NCI-H82 treated with DMSO at 0.1 percent for 48 hours (cell line): Measurements from ENCODE around the gene DIDO1.
A peak's percentile ranks its signal among the peaks of the same experiment; 100 is the strongest.

Experiments
- DNase-seq: peaks from one replicate; lab custom pipeline; 2025; ENCODE audit not compliant: unreplicated experiment; lab: John Stamatoyannopoulos, UW

DIDO1 gene

GRCh38 chr20:62951896-62952372 lies 25.6 kb upstream of the DIDO1 start:
- no peak for DNase-seq

- no peak for DNase-seq
Measured at GRCh38 chr20:62951143-62951895, 25.0 kb upstream of the DIDO1 start.

DNA sequence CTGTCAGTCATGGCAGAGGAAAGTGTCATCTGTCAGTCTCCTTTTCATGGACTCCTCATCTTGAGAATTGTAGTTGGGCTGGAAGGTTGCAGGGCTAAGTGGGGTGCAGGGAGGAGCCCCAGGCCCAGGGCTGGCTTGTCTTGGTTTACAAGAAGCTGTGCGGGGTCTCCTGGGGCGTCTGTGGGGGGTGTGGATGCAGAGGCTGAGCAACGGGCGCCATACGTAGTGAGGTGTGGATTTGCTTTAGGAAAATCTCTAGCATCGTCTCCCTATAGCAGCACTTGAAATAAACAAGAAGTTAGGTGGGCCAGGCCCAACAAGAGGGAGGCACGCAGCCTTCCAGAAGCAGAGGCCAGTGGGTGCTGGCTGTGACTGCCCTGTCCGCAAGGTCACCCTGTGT lies 24.4 kb upstream of the DIDO1 start:
- no peak for DNase-seq

GRCh38 chr20:62949962-62950361 lies 23.7 kb upstream of the DIDO1 start:
- DNase-seq: no peak

GRCh38 chr20:62949153-62949821 lies 23.0 kb upstream of the DIDO1 start:
- no peak for DNase-seq

- no peak for DNase-seq
Measured at GRCh38 chr20:62947532-62948300, 21.4 kb upstream of the DIDO1 start.

- DNase-seq: no peak
Measured at GRCh38 chr20:62946918-62947317, 20.6 kb upstream of the DIDO1 start.

GRCh38 chr20:62945771-62946339 lies 19.6 kb upstream of the DIDO1 start:
- no peak for DNase-seq

DNA sequence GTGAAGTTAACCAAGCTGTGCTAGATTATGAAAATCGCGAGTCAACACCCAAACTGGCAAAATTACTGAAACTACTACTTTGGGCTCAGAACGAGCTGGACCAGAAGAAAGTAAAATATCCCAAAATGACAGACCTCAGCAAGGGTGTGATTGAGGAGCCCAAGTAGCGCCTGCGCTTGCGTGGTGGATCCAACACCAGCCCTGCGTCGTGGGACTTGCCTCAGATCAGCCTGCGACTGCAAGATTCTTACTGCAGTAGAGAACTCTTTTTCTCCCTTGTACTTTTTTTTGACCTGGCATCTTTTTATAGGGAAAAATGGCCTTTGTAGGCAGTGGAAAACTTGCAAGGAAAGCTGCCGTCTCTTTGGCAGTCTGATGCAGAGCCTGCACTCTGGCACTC lies 18.4 kb upstream of the DIDO1 start:
- DNase-seq: no peak

DNA sequence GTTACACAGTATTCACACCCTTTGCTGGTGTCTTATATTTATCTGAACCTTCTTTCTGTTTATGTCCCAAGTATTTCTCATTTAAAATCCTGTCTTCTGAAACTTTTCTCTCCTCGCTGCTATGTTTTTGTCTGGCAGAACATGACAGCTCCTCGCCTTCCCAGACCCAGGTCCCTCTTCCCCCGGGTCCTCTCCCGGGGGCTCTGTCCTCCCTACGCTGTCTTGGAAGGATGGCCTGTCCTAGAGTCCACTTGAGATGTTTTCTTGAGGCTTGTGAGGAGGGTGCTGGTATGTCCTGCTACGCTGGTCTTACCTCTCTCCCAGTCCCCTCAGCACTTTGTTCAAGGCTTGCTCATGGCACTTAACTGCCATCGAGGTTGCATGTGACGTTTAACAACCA lies 17.9 kb upstream of the DIDO1 start:
- no peak for DNase-seq

- no peak for DNase-seq
Measured at GRCh38 chr20:62943396-62943795, 17.1 kb upstream of the DIDO1 start.

GRCh38 chr20:62942456-62942855 lies 16.2 kb upstream of the DIDO1 start:
- DNase-seq: no peak

DNA sequence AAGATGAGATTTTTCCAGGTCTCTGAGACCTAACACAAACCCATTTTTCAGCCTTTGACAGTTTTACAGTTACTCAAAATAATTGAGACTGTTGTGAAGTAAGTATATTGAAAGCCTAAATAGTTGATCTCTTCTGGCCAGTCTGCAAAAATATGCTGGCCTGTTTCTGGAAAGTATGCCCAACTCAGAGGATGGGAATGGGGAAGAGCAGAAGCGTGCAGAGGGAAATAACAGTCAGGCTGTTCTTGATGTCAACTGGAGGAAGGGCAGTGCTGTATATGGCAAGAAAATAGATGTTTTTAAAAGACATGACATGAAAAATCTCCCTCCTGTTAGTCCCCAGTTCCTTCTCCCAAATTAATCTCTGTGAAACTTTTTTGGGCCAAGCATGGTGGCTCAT lies 15.5 kb upstream of the DIDO1 start:
- DNase-seq: no peak

DNA sequence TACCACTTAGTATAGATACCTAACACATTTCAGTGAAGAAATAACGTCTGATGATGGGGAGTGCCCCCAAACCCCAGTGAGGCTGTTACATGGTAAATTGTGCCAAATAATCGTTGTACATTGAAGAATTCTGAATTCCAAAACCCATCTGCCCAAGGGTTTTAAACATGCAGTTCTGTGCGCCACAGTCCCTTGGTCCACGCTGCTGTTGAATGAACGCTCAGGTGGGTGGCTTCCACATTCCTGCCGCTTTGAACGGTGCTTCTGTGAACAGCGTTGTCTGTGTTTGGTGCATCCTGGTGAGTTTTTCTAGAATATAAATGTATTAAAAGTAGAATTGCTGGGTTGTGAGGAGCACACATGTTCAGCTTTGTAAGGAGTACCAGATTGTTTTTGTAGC lies 14.6 kb upstream of the DIDO1 start:
- DNase-seq: no peak

DNA sequence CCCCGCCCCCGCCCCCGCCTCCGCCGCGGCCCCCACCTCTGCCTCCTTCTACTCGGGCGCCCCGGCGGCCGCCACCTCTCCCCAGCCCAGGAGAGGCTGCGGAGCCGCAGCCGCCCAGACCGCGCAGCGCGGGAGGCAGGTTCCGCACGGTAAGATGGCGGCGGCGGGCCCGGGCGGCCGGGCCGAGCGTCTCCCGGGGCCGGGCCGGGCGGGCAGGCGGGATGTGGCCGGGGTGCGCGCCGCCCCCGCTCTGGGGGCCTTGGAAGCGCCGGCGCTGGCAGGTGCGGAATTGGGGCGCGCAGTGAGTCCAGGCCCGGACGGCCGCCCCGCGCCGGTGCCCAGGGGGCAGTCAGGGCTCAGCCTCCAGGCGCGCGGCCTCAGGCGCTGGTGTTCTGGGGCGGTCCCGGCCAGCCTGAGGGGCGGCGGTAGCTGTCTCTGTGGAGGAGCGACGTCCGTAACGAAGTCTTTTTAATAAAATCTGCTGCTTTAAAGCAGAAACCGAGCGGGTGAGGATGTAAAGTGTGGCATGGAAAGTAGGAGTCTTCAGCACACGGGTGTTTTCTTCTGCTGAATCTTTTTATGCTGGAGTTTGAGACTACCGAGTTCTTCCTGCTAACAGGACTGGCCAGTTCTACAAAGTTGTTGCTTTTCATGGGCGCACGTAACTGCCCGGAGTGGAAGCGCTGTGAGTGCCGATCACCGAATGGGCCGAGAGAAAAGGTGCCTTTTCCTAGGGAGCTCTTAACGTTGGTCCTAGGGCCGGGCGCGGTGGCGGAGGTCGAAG lies 12.0 kb upstream of the DIDO1 start, which contains the start of gene GID8:
GID8 (plus strand) TSS at position 43 of the 784 bp plus-strand sequence. CDS start 3,356 bp downstream, outside the sequence.
- DNase-seq: no peak

GRCh38 chr20:62937268-62938104 lies 11.2 kb upstream of the DIDO1 start:
- DNase-seq: peak; percentile 79

DNA sequence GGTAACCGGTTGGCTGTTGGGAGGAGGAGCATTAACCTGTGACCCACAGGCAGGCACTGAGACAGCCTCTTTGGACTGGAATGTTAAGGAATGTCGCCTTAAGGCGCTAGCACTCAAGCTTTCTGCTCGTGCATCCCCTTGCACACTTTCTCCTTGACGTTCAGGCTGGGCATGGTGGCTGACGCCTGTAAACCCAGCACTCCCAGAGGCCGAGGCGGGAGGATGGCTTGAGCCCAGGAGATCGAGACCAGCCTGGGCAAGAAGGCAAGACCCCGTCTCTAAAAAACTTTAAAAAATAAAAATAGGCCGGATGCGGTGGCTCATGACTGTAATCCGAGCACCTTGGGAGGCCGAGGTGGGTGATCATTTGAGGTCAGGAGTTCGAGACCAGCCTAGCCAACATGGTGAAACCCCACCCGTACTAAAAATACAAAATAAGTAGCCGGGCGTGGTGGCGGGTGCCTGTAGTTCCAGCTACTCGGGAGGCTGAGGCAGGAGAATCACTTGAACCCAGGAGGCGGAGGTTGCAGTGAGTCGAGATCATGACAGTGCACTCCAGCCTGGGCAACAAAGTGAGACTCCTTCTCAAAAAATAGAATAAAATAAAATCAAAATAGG lies 9.8 kb upstream of the DIDO1 start:
- no peak for DNase-seq

- no peak for DNase-seq
Measured at GRCh38 chr20:62935204-62935967, 9.1 kb upstream of the DIDO1 start.

- DNase-seq: no peak
Measured at GRCh38 chr20:62933966-62934365, 7.7 kb upstream of the DIDO1 start.
